ENCODE results near the gene YKT6. TPM values are rescaled to one million over a fixed set of nuclear protein-coding genes. Genes with fewer than 3 reads are reported as not detected.

The YKT6 gene
- 10 to 100 TPM; 74.9 to 75.9 TPM for total RNA-seq

DNA sequence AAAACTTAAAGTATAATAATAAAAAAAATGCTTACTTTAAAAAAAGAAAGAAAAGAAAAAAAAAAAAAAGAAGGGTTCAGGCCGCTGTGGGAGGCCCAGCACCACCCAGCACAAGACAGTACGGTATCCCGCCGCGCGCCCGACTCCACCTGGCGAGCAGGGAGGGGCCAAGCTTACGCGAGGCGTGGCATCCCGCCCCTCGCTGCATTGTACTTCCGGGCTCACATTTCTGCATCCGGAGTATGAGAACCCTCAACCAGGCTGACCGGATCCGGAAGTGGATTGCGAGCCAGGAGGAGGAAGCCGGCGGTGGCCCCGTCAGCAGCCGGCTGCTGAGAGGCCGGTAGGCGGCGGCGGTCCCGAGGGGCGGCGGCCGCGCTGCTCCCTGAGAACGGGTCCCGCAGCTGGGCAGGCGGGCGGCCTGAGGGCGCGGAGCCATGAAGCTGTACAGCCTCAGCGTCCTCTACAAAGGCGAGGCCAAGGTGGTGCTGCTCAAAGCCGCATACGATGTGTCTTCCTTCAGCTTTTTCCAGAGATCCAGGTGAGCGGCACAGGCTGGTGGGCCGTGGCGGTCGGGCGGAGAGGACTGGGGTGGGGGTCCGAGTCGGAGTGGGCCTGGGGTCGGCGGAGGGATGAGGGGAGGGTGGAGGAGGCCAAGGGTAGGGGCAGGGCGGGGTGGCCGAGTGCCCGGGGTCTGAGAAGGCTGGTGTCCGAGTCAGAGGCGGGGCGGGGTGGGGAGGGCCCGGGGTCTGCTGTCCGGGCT, at the start of gene YKT6:
Gene YKT6 (plus strand): TSS at position 280 of the 763 bp plus-strand sequence. CDS start 158 bp downstream, at position 438.
- Mint-ChIP-seq H3K4me3 (peak within 1 kb of the TSS; percentile 87), H3K36me3 (peaks cover 5% of the 10 kb centered on the region), H3K27me3 (peaks cover 5% of the 10 kb centered on the region), H3K9me3 (peaks cover 2% of the 10 kb centered on the region), H3K27ac (peak within 1 kb of the TSS; percentile 76), H3K4me1 (peaks cover 27% of the 10 kb centered on the region)
- peak; percentile 96 for DNase-seq

GRCh38 chr7:44151956-44152355, 48.8 kb upstream of the YKT6 start:
- DNase-seq, result no peak
- no peak overlapping the region for H3K4me3 Mint-ChIP-seq
- no peaks in the 10 kb centered on the region for H3K27me3 Mint-ChIP-seq
- H3K9me3 Mint-ChIP-seq, result no peaks in the 10 kb centered on the region
- no peak overlapping the region for H3K27ac Mint-ChIP-seq
- H3K4me1 Mint-ChIP-seq, result no peaks in the 10 kb centered on the region
- no peaks in the 10 kb centered on the region for H3K36me3 Mint-ChIP-seq

DNA sequence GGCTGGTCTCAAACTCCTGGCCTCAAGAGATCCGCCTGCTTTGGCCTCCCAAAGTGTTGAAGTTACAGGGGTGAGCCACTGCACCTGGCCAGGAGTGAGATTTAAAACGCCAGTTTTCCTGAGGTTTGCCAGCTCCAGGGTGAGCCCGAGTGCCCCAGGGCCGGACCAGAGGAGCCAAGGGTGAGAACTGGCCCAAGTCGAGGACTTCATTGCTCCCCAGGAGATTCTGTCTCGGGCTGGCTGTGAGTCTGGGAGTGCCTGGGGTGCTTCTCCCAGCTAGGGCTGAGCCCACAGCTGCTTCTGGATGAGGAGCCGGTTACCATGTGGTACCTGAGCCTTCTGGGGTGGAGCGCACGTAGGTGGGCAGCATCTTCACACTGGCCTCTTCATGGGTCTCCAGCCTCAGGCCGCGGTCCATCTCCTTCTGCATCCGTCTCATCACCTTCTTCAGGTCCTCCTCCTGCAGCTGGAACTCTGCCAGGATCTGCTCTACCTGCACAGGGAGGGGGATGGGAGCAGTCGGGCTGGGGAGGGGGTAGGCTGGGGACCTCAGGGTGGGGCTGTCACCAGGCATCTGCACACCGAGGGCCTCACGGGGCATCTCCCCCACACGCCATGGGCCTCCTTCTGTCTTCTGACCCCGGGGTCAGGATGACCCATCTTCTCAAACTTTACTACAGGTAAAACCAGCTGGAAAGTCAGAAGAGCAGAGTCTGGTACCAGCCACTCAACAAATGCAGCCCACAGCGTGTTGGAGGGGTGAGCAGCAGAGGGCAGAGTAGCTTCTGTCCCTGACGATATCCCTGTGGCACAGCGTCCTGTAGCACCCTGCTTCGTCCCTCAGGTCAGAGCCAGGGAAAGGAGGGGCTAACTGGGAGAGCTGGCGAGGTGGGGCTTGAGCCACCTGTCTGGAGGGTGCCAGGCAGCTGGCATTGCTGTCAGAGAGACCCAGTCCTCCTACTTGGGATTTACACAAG, 47.5 kb upstream of the YKT6 start:
- Mint-ChIP-seq H3K4me1 (no peaks in the 10 kb centered on the region), H3K9me3 (no peaks in the 10 kb centered on the region), H3K27me3 (no peaks in the 10 kb centered on the region), H3K4me3 (no peak overlapping the region), H3K36me3 (no peaks in the 10 kb centered on the region), H3K27ac (no peak overlapping the region)
- DNase-seq, result no peak

- no peaks in the 10 kb centered on the region for H3K36me3 Mint-ChIP-seq
- no peak overlapping the region for H3K4me3 Mint-ChIP-seq
- no peaks in the 10 kb centered on the region for H3K27me3 Mint-ChIP-seq
- DNase-seq, result no peak
- H3K9me3 Mint-ChIP-seq, result no peaks in the 10 kb centered on the region
- H3K27ac Mint-ChIP-seq, result no peak overlapping the region
- H3K4me1 Mint-ChIP-seq, result no peaks in the 10 kb centered on the region
Observed at GRCh38 chr7:44153948-44154335, 46.8 kb upstream of the YKT6 start.

DNA sequence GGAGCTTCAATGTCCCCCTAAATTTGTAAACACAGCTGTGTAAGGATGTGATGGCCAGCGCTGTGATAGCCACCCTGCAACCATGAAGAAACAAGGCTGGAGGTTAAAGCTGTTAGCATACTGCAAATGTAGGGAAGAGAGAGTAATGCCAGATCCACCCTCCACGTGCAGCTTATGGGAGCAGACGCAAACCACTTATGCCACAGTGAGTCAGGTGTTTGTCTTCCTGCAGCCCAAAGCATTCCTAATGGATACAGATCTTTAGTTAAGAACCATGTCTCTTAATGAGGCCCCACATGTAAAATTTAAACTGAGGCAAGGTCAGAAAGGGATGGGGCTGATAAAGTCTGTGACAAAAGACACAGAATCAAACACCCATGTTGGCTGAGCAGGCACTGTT, 46.1 kb upstream of the YKT6 start:
- no peaks in the 10 kb centered on the region for H3K9me3 Mint-ChIP-seq
- DNase-seq, result no peak
- H3K4me1 Mint-ChIP-seq, result no peaks in the 10 kb centered on the region
- H3K27me3 Mint-ChIP-seq, result no peaks in the 10 kb centered on the region
- no peak overlapping the region for H3K4me3 Mint-ChIP-seq
- H3K27ac Mint-ChIP-seq, result no peak overlapping the region
- no peaks in the 10 kb centered on the region for H3K36me3 Mint-ChIP-seq

- H3K36me3 Mint-ChIP-seq, result no peaks in the 10 kb centered on the region
- H3K9me3 Mint-ChIP-seq, result no peaks in the 10 kb centered on the region
- no peak overlapping the region for H3K4me3 Mint-ChIP-seq
- no peak for DNase-seq
- H3K4me1 Mint-ChIP-seq, result no peaks in the 10 kb centered on the region
- no peak overlapping the region for H3K27ac Mint-ChIP-seq
- H3K27me3 Mint-ChIP-seq, result no peaks in the 10 kb centered on the region
Observed at GRCh38 chr7:44155191-44156185, 45.3 kb upstream of the YKT6 start.

DNA sequence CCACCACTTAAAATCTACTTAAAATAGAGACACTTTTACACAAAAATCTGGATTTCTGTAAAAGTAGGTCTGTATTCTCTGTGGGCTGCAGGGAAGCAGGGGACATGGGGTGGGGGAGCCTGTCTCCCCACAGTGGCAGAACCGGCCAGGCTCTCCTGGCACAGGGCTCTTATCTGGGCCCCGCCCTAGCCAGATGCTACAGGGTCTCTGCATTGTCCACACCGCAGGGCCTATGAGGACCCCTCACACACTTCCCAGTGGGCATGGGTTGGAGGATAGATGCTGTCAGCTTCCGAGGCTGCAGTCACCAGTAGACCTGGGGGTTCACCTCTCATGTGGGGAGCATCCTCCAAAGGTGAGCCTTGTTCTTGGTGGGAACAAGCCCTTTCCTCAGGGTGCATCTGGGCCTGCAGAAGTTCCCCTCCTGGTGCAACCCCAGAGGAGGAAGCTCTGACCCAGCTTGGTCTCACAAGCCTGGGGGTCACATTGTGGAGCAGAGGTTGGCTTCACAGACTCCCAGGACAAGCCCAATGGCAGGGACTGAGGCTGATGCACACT, 44.2 kb upstream of the YKT6 start:
- Mint-ChIP-seq H3K27ac (no peak overlapping the region), H3K27me3 (no peaks in the 10 kb centered on the region), H3K36me3 (no peaks in the 10 kb centered on the region), H3K4me1 (no peaks in the 10 kb centered on the region), H3K9me3 (no peaks in the 10 kb centered on the region), H3K4me3 (no peak overlapping the region)
- no peak for DNase-seq

GRCh38 chr7:44157116-44158080, 43.4 kb upstream of the YKT6 start:
- H3K4me3 Mint-ChIP-seq, result no peak overlapping the region
- DNase-seq, result no peak
- H3K27me3 Mint-ChIP-seq, result no peaks in the 10 kb centered on the region
- H3K36me3 Mint-ChIP-seq, result no peaks in the 10 kb centered on the region
- no peak overlapping the region for H3K27ac Mint-ChIP-seq
- H3K9me3 Mint-ChIP-seq, result no peaks in the 10 kb centered on the region
- no peaks in the 10 kb centered on the region for H3K4me1 Mint-ChIP-seq

DNA sequence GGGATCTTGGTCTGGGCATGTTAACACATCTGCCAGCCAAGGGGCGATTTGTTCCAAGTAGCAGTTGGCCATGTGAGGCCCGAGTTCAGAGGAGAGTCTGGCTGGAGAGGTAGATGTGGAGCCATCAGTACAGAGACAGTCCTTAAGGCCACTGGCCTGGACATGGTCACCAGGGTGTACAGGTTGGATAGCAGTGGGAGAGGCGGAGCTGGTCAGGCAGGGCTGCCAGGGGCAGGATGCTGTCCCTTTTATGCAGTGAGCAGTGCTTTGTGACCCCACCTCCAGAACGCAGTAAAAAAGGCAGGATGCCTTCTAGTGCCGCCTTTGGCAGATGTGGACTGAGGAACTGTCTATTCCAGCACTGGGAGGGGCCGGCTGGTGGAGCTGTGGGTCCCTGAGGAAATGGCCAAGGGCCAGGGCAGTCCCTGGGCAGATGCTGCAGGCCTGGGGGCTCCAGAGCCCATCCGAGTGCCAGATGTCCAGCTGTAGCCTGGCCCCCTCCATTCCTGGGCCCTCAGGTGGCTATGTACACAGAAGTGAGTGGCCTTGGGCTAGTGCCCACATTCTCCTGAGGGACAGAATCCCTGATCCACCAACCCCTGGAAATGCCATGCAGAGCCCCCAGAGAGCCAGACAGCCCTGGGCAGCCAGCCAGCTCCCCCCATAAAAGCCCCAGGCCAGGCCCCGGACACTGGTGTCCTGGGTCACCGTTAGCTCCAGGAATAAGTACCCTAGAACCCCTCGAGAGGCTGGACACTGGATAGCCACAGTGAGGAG, 42.5 kb upstream of the YKT6 start:
- no peaks in the 10 kb centered on the region for H3K9me3 Mint-ChIP-seq
- no peak for DNase-seq
- H3K36me3 Mint-ChIP-seq, result no peaks in the 10 kb centered on the region
- H3K4me3 Mint-ChIP-seq, result no peak overlapping the region
- no peaks in the 10 kb centered on the region for H3K27me3 Mint-ChIP-seq
- no peaks in the 10 kb centered on the region for H3K4me1 Mint-ChIP-seq
- no peak overlapping the region for H3K27ac Mint-ChIP-seq

DNA sequence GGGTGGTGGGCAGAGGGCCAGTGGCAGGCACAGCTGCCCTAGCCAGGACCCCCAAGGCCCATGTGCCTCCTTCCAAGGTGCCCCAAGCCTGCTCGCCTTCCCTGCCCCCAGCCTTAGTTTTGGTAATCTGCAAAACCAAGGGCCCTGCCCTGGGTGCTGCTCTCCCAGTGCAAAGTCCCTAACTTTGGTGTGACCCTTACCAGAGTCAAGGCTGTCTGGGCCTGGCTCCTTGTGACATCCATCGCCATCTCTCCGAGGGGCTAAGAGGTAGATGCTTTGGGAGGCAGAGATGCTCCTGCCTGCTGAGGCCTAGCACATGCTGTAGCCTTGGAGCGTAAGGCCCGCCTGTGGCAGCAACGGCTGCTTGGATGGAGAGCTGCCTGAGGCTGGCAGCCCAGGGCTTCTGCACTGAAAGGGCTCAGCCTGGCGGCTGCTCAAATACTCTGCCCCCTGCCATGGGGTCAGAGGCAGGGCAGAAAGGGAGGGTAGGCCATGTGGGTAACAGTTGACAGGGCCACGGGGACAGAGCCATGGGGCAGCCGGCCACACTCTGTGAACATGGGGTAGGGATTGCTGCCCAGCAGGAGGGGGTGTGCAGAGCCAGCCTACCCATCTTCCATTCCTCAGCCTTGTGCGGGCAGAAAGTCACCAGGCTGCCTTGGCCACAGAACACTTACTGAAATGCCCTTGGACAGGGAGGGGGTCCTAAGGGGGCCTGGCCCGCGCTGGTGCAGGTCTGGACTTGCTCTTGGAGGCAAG, 41.7 kb upstream of the YKT6 start:
- no peaks in the 10 kb centered on the region for H3K27me3 Mint-ChIP-seq
- no peak for DNase-seq
- no peaks in the 10 kb centered on the region for H3K36me3 Mint-ChIP-seq
- no peaks in the 10 kb centered on the region for H3K4me1 Mint-ChIP-seq
- H3K27ac Mint-ChIP-seq, result no peak overlapping the region
- H3K4me3 Mint-ChIP-seq, result no peak overlapping the region
- no peaks in the 10 kb centered on the region for H3K9me3 Mint-ChIP-seq

- Mint-ChIP-seq H3K9me3 (no peaks in the 10 kb centered on the region), H3K27me3 (no peaks in the 10 kb centered on the region), H3K4me1 (no peaks in the 10 kb centered on the region), H3K27ac (no peak overlapping the region), H3K36me3 (no peaks in the 10 kb centered on the region), H3K4me3 (no peak overlapping the region)
- no peak for DNase-seq
Observed at GRCh38 chr7:44159824-44160630, 40.8 kb upstream of the YKT6 start.

GRCh38 chr7:44161371-44161770, 39.4 kb upstream of the YKT6 start:
- no peak for DNase-seq
- no peak overlapping the region for H3K4me3 Mint-ChIP-seq
- no peak overlapping the region for H3K27ac Mint-ChIP-seq
- no peaks in the 10 kb centered on the region for H3K36me3 Mint-ChIP-seq
- H3K9me3 Mint-ChIP-seq, result no peaks in the 10 kb centered on the region
- no peaks in the 10 kb centered on the region for H3K4me1 Mint-ChIP-seq
- no peaks in the 10 kb centered on the region for H3K27me3 Mint-ChIP-seq
